Endothelial cell of umbilical vein (primary cell): Measurements from ENCODE around the gene TBX2. TPM values are rescaled to one million over a fixed set of nuclear protein-coding genes. Genes with fewer than 3 reads are reported as not detected.
"Not testable (repeated sequence)": the region's sequence is repeated elsewhere in the genome, so short reads cannot be mapped to it uniquely, and the experiment has no call there.

Source experiments
- BruUV-seq: library from RNA; stranded (reverse); fragments of 400-500 nt; replicated peaks from 2 replicates; lab custom pipeline; 2021; lab: Mats Ljungman, UMichigan
- CTCF ChIA-PET: fragments of 300-600, 350-600 bp; sonication (Branson Sonifier 250); formaldehyde crosslinking; loops from one replicate; lab custom pipeline; 2021; ENCODE audit warnings: antibody characterized with exemption, inconsistent platforms; lab: Charles Lee
- POLR2A ChIA-PET: fragments of 300-600, 350-600 bp; sonication (Branson Sonifier 250); formaldehyde crosslinking; loops from one replicate; lab custom pipeline; 2021; ENCODE audit warnings: antibody characterized with exemption, inconsistent platforms; lab: Charles Lee
- DNase-seq: peaks from one replicate; pipeline ENCODE4 v3.0.0-alpha.2; 2011; ENCODE audit warnings: low read depth, low spot score
- FAIRE-seq: peaks from 2 replicates; lab custom pipeline; 2011; peaks lifted over from hg19 to GRCh38; lab: Jason Lieb, UNC
- H2AFZ ChIP-seq: 2 replicates; pipeline ENCODE4 v1.6.0; 2012; ENCODE audit warnings: low read depth, low read length, control low read depth, inconsistent platforms
- H3K27ac ChIP-seq: 2 replicates; pipeline ENCODE4 v1.5.1; 2011; ENCODE audit warnings: low read depth, mild to moderate bottlenecking, control low read depth, low read length, moderate library complexity; ENCODE audit not compliant: insufficient read depth
- H3K27me3 ChIP-seq, 2 experiments: 2 replicates each; pipeline versions ENCODE4 v1.6.0 to v1.6.1; 2011; ENCODE audit warnings: low read length in 2 of 2, mixed read lengths in 1 of 2; ENCODE audit not compliant: control insufficient read depth in 2 of 2, insufficient read depth in 2 of 2
- H3K36me3 ChIP-seq, 2 experiments: 2 replicates in 1 of 2; 3 replicates in 1 of 2; pipeline ENCODE4 v1.5.1; 2011; ENCODE audit warnings: low read length in 2 of 2, mild to moderate bottlenecking in 1 of 2, moderate library complexity in 1 of 2; ENCODE audit not compliant: control insufficient read depth in 2 of 2, insufficient read depth in 2 of 2; ENCODE audit errors: extremely low read depth in 1 of 2
- H3K4me1 ChIP-seq: 3 replicates; pipeline ENCODE4 v1.5.1; 2011; ENCODE audit warnings: mild to moderate bottlenecking, low read length; ENCODE audit not compliant: control insufficient read depth, insufficient read depth; ENCODE audit errors: extremely low read depth
- H3K4me2 ChIP-seq: 2 replicates; pipeline ENCODE4 v1.6.1; 2011; ENCODE audit warnings: low read length, control low read depth, mixed read lengths; ENCODE audit not compliant: insufficient read depth
- H3K4me3 ChIP-seq, 3 experiments: fragments of 200-600 bp in 1 of 3; sonication (generic), shearing (Covaris generic) in 1 of 3; replicated peaks in 1 of 3; 2 replicates each; pipeline ENCODE4 v1.5.1; 2011 to 2016; ENCODE audit warnings: control low read depth in 3 of 3, low read length in 3 of 3, mild to moderate bottlenecking in 2 of 3, inconsistent platforms in 1 of 3, low read depth in 1 of 3, moderate library complexity in 1 of 3; ENCODE audit not compliant: insufficient read depth in 1 of 3
- H3K79me2 ChIP-seq: 2 replicates; pipeline ENCODE4 v1.6.0; 2012; ENCODE audit warnings: low read length, inconsistent platforms; ENCODE audit not compliant: control insufficient read depth, insufficient read depth
- H3K9ac ChIP-seq: replicated peaks from 2 replicates; pipeline ENCODE3; 2011; ENCODE audit warnings: low read length, control low read depth; ENCODE audit not compliant: insufficient read depth; ENCODE audit errors: extremely low read depth
- H3K9me1 ChIP-seq: replicated peaks from 3 replicates; pipeline ENCODE4 v1.6.0; 2011; ENCODE audit warnings: mild to moderate bottlenecking, low read length; ENCODE audit not compliant: control insufficient read depth, insufficient read depth; ENCODE audit errors: extremely low read depth
- H3K9me3 ChIP-seq: replicated peaks from 2 replicates; pipeline ENCODE4 v1.5.1; 2012; ENCODE audit warnings: low read length, inconsistent platforms; ENCODE audit not compliant: control insufficient read depth, insufficient read depth
- H4K20me1 ChIP-seq: replicated peaks from 2 replicates; pipeline ENCODE3; 2011; ENCODE audit warnings: mild to moderate bottlenecking, low read length; ENCODE audit not compliant: control insufficient read depth, insufficient read depth; ENCODE audit errors: extremely low read depth
- EZH2 ChIP-seq: IDR thresholded peaks from 2 replicates; pipeline ENCODE4 v1.6.1; 2012; ENCODE audit warnings: borderline replicate concordance, low read depth, mild to moderate bottlenecking, moderate library complexity, low read length, inconsistent platforms; ENCODE audit not compliant: severe bottlenecking
- FOS ChIP-seq: IDR thresholded peaks from 2 replicates; pipeline ENCODE4 v1.6.1; 2011; ENCODE audit warnings: mild to moderate bottlenecking, low read length, moderate library complexity, borderline replicate concordance; ENCODE audit not compliant: insufficient read depth
- GATA2 ChIP-seq: IDR thresholded peaks from 2 replicates; pipeline ENCODE4 v1.7.0; 2011; ENCODE audit warnings: low read depth, mild to moderate bottlenecking, moderate library complexity, mixed read lengths, low read length; ENCODE audit not compliant: insufficient read length, insufficient read depth
- JUN ChIP-seq: IDR thresholded peaks from 2 replicates; pipeline ENCODE4 v1.6.1; 2011; ENCODE audit warnings: borderline replicate concordance, low read depth; ENCODE audit not compliant: insufficient read length, insufficient read depth
- MAX ChIP-seq: IDR thresholded peaks from 2 replicates; pipeline ENCODE4 v1.6.1; 2011; ENCODE audit not compliant: insufficient read depth, insufficient read length
- MYC ChIP-seq: IDR thresholded peaks from one replicate; pipeline ENCODE4 v1.6.1; 2011; ENCODE audit warnings: mild to moderate bottlenecking, low read depth, low read length
- POLR2A ChIP-seq: IDR thresholded peaks from 2 replicates; pipeline ENCODE4 v1.6.1; 2012; ENCODE audit warnings: low read depth, mild to moderate bottlenecking, control low read depth, low read length
- POLR2AphosphoS5 ChIP-seq: IDR thresholded peaks from 2 replicates; pipeline ENCODE4 v1.6.1; 2012; ENCODE audit warnings: low read depth, mild to moderate bottlenecking, control low read depth, low read length, moderate library complexity; ENCODE audit not compliant: insufficient read depth
- dilution Hi-C: fragments of 300-500 bp; cut with MboI; formaldehyde crosslinking; loops from one replicate; pipeline ENCODE4 v1.15.0; 2019; ENCODE audit warnings: low sequenced_read_pairs; ENCODE audit not compliant: extremely low pct_ligation_motif_present
- intact Hi-C: fragments of 100-400 bp; cut with micrococcal nuclease; formaldehyde crosslinking; loops from one replicate; pipeline ENCODE4 v1.10.0; 2022
- polyA plus RNA-seq, 4 experiments: library from polyadenylated mRNA; depleted of rRNA in 3 of 4; stranded (reverse) in 3 of 4; unstranded in 1 of 4; fragments of >200 nt; gene quantifications; 2 replicates each; pipeline versions ENCODE4 v1.2.1 to v1.2.3, GENCODE V29; 2011 to 2012; ENCODE audit warnings: missing spikeins in 1 of 4
- total RNA-seq: library from RNA; stranded (reverse); gene quantifications from 2 replicates; pipeline ENCODE4 v1.2.3, GENCODE V29; 2021
- TF ChIP-seq, protein P1 (sequence below), 2 donors: IDR thresholded peaks; 1 replicate in 1 of 2; 2 replicates in 1 of 2; pipeline ENCODE4 v1.5.1; 2011; ENCODE audit warnings: low read length in 2 of 2, mild to moderate bottlenecking in 2 of 2, moderate library complexity in 2 of 2, control low read depth in 1 of 2, inconsistent platforms in 1 of 2, low read depth in 1 of 2; ENCODE audit not compliant: insufficient read depth in 1 of 2; ENCODE audit errors: extremely low read depth in 1 of 2

TBX2 gene
- total and polyA plus RNA-seq, 2 donors (not counting 3 experiments of a cell fraction or from before 2014, with no cell fraction given), result not detected

- H3K4me3 ChIP-seq, result no peak overlapping the region
- H3K36me3 ChIP-seq, result no peaks in the 10 kb centered on the region
- intact Hi-C loops, result no loop called here
- H3K27me3 ChIP-seq, result peaks cover 0 to 2% of the 10 kb centered on the region in 2 experiments
- H4K20me1 ChIP-seq, result no peaks in the 10 kb centered on the region
- dilution Hi-C loops, result no loop called here
- H3K9me3 ChIP-seq, result no peaks in the 10 kb centered on the region
- no TSS peak for BruUV-seq
- no peak overlapping the region for H3K27ac ChIP-seq
- FAIRE-seq, result no peak
- no peaks in the 10 kb centered on the region for H3K79me2 ChIP-seq
- ChIA-PET POLR2A (no interaction called here), CTCF (interaction anchor here (1.0 to 3.4 kb wide), 3 partner anchors 17 to 145 kb away, joined by 3 to 8 read pairs (median 3); no protein-coding TSS in a partner anchor)
- no peak overlapping the region for H3K4me2 ChIP-seq
- H2AFZ ChIP-seq, result no peak overlapping the region
- DNase-seq, result no peak
- H3K4me1 ChIP-seq, result no peaks in the 10 kb centered on the region
- H3K9me1 ChIP-seq, result no peaks in the 10 kb centered on the region
- TF ChIP-seq EZH2 (no peak), GATA2 (no peak), JUN (no peak), POLR2AphosphoS5 (no peak), FOS (no peak), MAX (no peak), POLR2A (no peak), MYC (no peak)
- TF ChIP-seq, protein P1, sequence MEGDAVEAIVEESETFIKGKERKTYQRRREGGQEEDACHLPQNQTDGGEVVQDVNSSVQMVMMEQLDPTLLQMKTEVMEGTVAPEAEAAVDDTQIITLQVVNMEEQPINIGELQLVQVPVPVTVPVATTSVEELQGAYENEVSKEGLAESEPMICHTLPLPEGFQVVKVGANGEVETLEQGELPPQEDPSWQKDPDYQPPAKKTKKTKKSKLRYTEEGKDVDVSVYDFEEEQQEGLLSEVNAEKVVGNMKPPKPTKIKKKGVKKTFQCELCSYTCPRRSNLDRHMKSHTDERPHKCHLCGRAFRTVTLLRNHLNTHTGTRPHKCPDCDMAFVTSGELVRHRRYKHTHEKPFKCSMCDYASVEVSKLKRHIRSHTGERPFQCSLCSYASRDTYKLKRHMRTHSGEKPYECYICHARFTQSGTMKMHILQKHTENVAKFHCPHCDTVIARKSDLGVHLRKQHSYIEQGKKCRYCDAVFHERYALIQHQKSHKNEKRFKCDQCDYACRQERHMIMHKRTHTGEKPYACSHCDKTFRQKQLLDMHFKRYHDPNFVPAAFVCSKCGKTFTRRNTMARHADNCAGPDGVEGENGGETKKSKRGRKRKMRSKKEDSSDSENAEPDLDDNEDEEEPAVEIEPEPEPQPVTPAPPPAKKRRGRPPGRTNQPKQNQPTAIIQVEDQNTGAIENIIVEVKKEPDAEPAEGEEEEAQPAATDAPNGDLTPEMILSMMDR (IDR thresholded peaks at IDR 0.05; ENCODE audit: extremely low read depth in 1 of 2, insufficient read depth in 1 of 2, low read depth in 1 of 2, low read length in 2 of 2), result no peak
- no peak overlapping the region for H3K9ac ChIP-seq
Observed at GRCh38 chr17:61429274-61429673, 29.6 kb downstream of the TBX2 start.

GRCh38 chr17:61429831-61430230 is 30.2 kb downstream of the TBX2 start:
- H3K9me1 ChIP-seq, H3K27ac ChIP-seq, H2AFZ ChIP-seq, H3K4me3 ChIP-seq, H3K79me2 ChIP-seq, DNase-seq, H3K27me3 ChIP-seq, H3K36me3 ChIP-seq, intact Hi-C loops, BruUV-seq, H3K4me2 ChIP-seq, H4K20me1 ChIP-seq, FAIRE-seq, H3K9ac ChIP-seq, H3K4me1 ChIP-seq, dilution Hi-C loops, H3K9me3 ChIP-seq, POLR2A ChIA-PET: not testable (repeated sequence)
- CTCF ChIA-PET, result interaction anchor here (1.5 to 3.4 kb wide), 2 partner anchors 18 to 145 kb away, joined by 3 to 8 read pairs; no protein-coding TSS in a partner anchor
